HCT116 (cell line): Measurements from ENCODE around the gene CLRN3. TPM values are rescaled to one million over a fixed set of nuclear protein-coding genes. Genes with fewer than 3 reads are reported as not detected.

Experiments used
- ATAC-seq: fragments of 200-7000 bp; cut with Tn5 transposase; 2 replicates; pipeline ENCODE4 v1.9.1; 2020; ENCODE audit warnings: mild to moderate bottlenecking, moderate library complexity
- BruUV-seq: library from RNA; stranded (reverse); fragments of 400-500 nt; replicated peaks from 2 replicates; lab custom pipeline; 2021; lab: Mats Ljungman, UMichigan
- CTCF ChIA-PET: fragments of 300-600 bp; sonication (Branson Sonifier 250); formaldehyde crosslinking; loops from one replicate; lab custom pipeline; 2021; ENCODE audit warnings: antibody characterized with exemption; lab: Charles Lee
- POLR2A ChIA-PET: fragments of 300-600, 350-600 bp; sonication (Branson Sonifier 250); formaldehyde crosslinking; loops from one replicate; lab custom pipeline; 2021; ENCODE audit warnings: antibody characterized with exemption; lab: Charles Lee
- RAD21 ChIA-PET, 2 experiments: fragments of 300-600 bp; sonication (Branson Sonifier 250); formaldehyde crosslinking; loops; one replicate each; lab custom pipeline; 2023; ENCODE audit warnings: low total read pairs in 2 of 2; ENCODE audit not compliant: uncharacterized antibody in 2 of 2, unreplicated experiment in 2 of 2, low non-redundant PET in 1 of 2; lab: Charles Lee
- DNase-seq: peaks from one replicate; pipeline ENCODE4 v3.0.0-alpha.2; 2010; ENCODE audit warnings: low read depth, low spot score
- H2AFZ ChIP-seq: fragments of 200-600 bp; shearing (Covaris generic), sonication (generic); 2 replicates; pipeline ENCODE4 v1.6.1; 2017; ENCODE audit warnings: low read depth, mixed run types, mixed read lengths, antibody characterized with exemption, low read length; ENCODE audit not compliant: poor library complexity, severe bottlenecking
- H3K27ac ChIP-seq: 2 replicates; pipeline ENCODE4 v1.5.1; 2012; ENCODE audit warnings: low read depth, low read length
- H3K27me3 ChIP-seq: fragments of 200-600 bp; sonication (generic); 2 replicates; pipeline ENCODE4 v1.6.1; 2016; ENCODE audit warnings: mixed run types, low read length, mixed read lengths; ENCODE audit not compliant: insufficient read depth
- H3K36me3 ChIP-seq, 2 experiments: fragments of 200-500 bp in 1 of 2; fragments of 200-600 bp in 1 of 2; sonication (Bioruptor generic) in 1 of 2; sonication (generic) in 1 of 2; 2 replicates each; pipeline versions ENCODE4 v1.5.1 to v1.6.1; 2014 to 2016; ENCODE audit warnings: low read length in 2 of 2, inconsistent platforms in 1 of 2, mixed read lengths in 1 of 2, mixed run types in 1 of 2; ENCODE audit not compliant: insufficient read depth in 2 of 2, control insufficient read depth in 1 of 2
- H3K4me1 ChIP-seq, 2 experiments: fragments of 200-600 bp in 1 of 2; sonication (generic) in 1 of 2; 2 replicates each; pipeline versions ENCODE4 v1.5.1 to v1.6.1; 2012 to 2017; ENCODE audit warnings: low read length in 2 of 2, inconsistent platforms in 1 of 2, mild to moderate bottlenecking in 1 of 2, mixed read lengths in 1 of 2, mixed run types in 1 of 2, moderate library complexity in 1 of 2; ENCODE audit not compliant: insufficient read depth in 2 of 2, control insufficient read depth in 1 of 2
- H3K4me2 ChIP-seq: fragments of 200-600 bp; sonication (generic); 2 replicates; pipeline ENCODE4 v1.6.1; 2017; ENCODE audit warnings: mixed run types, low read length, mixed read lengths
- H3K4me3 ChIP-seq, 2 experiments: fragments of 200-600 bp in 1 of 2; sonication (generic) in 1 of 2; replicated peaks in 1 of 2; 2 replicates each; pipeline ENCODE4 v1.5.1; 2011 to 2016; ENCODE audit warnings: low read length in 2 of 2, control low read depth in 1 of 2, low read depth in 1 of 2, mild to moderate bottlenecking in 1 of 2, mixed read lengths in 1 of 2, mixed run types in 1 of 2
- H3K79me2 ChIP-seq: fragments of 200-600 bp; sonication (generic); 2 replicates; pipeline ENCODE4 v1.6.1; 2017; ENCODE audit warnings: mild to moderate bottlenecking, mixed run types, low read length, moderate library complexity, mixed read lengths; ENCODE audit not compliant: insufficient read depth
- H3K9ac ChIP-seq: fragments of 200-600 bp; sonication (generic); 2 replicates; pipeline ENCODE4 v1.6.1; 2016; ENCODE audit warnings: low read length, mixed read lengths
- H3K9me2 ChIP-seq: fragments of 200-600 bp; sonication (generic), shearing (Covaris generic); 2 replicates; pipeline ENCODE4 v1.6.1; 2017; ENCODE audit warnings: mixed run types, mild to moderate bottlenecking, moderate library complexity; ENCODE audit not compliant: insufficient read depth
- H3K9me3 ChIP-seq, 2 experiments: fragments of 200-500 bp in 1 of 2; fragments of 200-600 bp in 1 of 2; sonication (Bioruptor generic) in 1 of 2; sonication (generic) in 1 of 2; 2 replicates each; pipeline ENCODE4 v1.6.1; 2014 to 2017; ENCODE audit warnings: low read length in 2 of 2, mixed read lengths in 2 of 2, inconsistent platforms in 1 of 2, low read depth in 1 of 2, mild to moderate bottlenecking in 1 of 2, mixed run types in 1 of 2, moderate library complexity in 1 of 2; ENCODE audit not compliant: control insufficient read depth in 1 of 2, insufficient read depth in 1 of 2
- H4K20me1 ChIP-seq: fragments of 200-600 bp; sonication (generic), shearing (Covaris generic); 2 replicates; pipeline ENCODE4 v1.6.1; 2017; ENCODE audit warnings: mixed run types, mild to moderate bottlenecking, moderate library complexity; ENCODE audit not compliant: insufficient read depth
- CBX3 ChIP-seq: IDR thresholded peaks from 2 replicates; pipeline ENCODE4 v1.6.1; 2012; ENCODE audit warnings: low read depth
- EGR1 ChIP-seq: IDR thresholded peaks from 2 replicates; pipeline ENCODE4 v1.6.1; 2012; ENCODE audit warnings: low read depth
- FOSL1 ChIP-seq: IDR thresholded peaks from 2 replicates; pipeline ENCODE4 v1.6.1; 2012; ENCODE audit warnings: low read depth
- JUND ChIP-seq: IDR thresholded peaks from 2 replicates; pipeline ENCODE4 v1.6.1; 2012
- POLR2A ChIP-seq: IDR thresholded peaks from 2 replicates; pipeline ENCODE4 v1.7.0; 2011; ENCODE audit warnings: borderline replicate concordance; ENCODE audit not compliant: insufficient read depth, insufficient read length; ENCODE audit errors: extremely low read depth
- POLR2AphosphoS5 ChIP-seq: IDR thresholded peaks from 2 replicates; pipeline ENCODE4 v1.6.1; 2011; ENCODE audit warnings: mild to moderate bottlenecking, low read depth, low read length, moderate library complexity
- SIN3A ChIP-seq: IDR thresholded peaks from 2 replicates; pipeline ENCODE4 v1.6.1; 2012; ENCODE audit warnings: low read depth
- SP1 ChIP-seq: IDR thresholded peaks from 2 replicates; pipeline ENCODE4 v1.6.1; 2012; ENCODE audit warnings: low read depth
- TCF7L2 ChIP-seq: IDR thresholded peaks from 2 replicates; pipeline ENCODE4 v1.7.0; 2011; ENCODE audit warnings: borderline replicate concordance, inconsistent platforms; ENCODE audit not compliant: insufficient read depth, insufficient read length; ENCODE audit errors: extremely low read depth
- YY1 ChIP-seq: IDR thresholded peaks from 2 replicates; pipeline ENCODE4 v1.6.1; 2011; ENCODE audit warnings: low read length, low read depth, moderate library complexity, mild to moderate bottlenecking; ENCODE audit not compliant: insufficient replicate concordance; ENCODE audit errors: extremely low read depth
- ZFX ChIP-seq: fragments of 450-650 bp; IDR thresholded peaks from 2 replicates; pipeline ENCODE4 v1.6.1; 2017
- ZNF274 ChIP-seq: fragments of 200-500 bp; sonication (Bioruptor generic); IDR thresholded peaks from 2 replicates; pipeline ENCODE4 v1.6.1; 2014; ENCODE audit warnings: mild to moderate bottlenecking, low read depth, low read length, inconsistent platforms
- intact Hi-C: fragments of 100-400 bp; cut with micrococcal nuclease; formaldehyde crosslinking; loops from 2 replicates; pipeline ENCODE4 v1.10.0; 2022
- total RNA-seq: library from RNA; stranded (reverse); gene quantifications from one replicate; pipeline ENCODE4 v1.2.1, GENCODE V29; 2021; ENCODE audit not compliant: unreplicated experiment
- TF ChIP-seq, protein P1 (sequence below): IDR thresholded peaks from 2 replicates; pipeline ENCODE4 v1.6.1; 2012
- TF ChIP-seq, protein P2 (sequence below): IDR thresholded peaks from 2 replicates; pipeline ENCODE4 v1.6.1; 2012
- TF ChIP-seq, protein P3 (sequence below): IDR thresholded peaks from 2 replicates; pipeline ENCODE4 v1.6.1; 2011; ENCODE audit warnings: mild to moderate bottlenecking, low read length, moderate library complexity; ENCODE audit not compliant: insufficient replicate concordance; ENCODE audit errors: extremely low read depth

Gene CLRN3
- total RNA-seq, 1 experiment from 2014 or later = 0.39 TPM

DNA sequence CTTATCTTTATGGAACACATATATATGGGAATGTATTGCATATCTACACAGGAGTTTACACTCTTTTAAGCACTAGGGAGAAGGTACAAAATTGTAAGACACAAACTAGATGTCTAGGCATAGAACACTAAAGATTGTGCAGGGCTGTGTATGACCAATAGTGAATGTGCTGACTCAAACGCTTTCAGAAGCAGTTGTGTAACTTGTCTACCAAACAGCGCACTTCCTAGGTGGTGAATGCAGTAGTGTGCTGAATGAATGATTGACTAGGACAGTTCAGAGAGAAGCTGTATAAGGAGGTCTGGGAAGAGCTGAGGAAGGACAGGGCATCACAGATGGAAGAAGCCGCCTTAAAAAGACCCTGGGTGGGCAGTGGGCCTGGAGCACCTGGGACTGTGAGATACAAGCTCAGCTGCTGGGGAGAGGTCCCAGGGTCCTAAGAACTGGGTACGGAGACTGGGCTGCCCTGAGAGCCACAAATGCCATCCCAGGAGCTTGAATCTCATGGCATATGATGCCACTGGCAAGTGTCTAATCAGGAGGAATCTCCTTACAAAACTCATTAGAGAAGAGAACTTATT is 14.2 kb downstream of the CLRN3 start:
- TF ChIP-seq SIN3A = no peak
- no peak for TF ChIP-seq JUND
- no peak for TF ChIP-seq SP1
- TF ChIP-seq, protein P1, sequence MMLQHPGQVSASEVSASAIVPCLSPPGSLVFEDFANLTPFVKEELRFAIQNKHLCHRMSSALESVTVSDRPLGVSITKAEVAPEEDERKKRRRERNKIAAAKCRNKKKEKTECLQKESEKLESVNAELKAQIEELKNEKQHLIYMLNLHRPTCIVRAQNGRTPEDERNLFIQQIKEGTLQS = no peak
- TF ChIP-seq POLR2AphosphoS5 = no peak
- no peak for TF ChIP-seq CBX3
- TF ChIP-seq POLR2A = no peak
- TF ChIP-seq YY1 = no peak
- no peak for TF ChIP-seq ZFX
- no peak for TF ChIP-seq FOSL1
- TF ChIP-seq EGR1 = no peak
- TF ChIP-seq, protein P2, sequence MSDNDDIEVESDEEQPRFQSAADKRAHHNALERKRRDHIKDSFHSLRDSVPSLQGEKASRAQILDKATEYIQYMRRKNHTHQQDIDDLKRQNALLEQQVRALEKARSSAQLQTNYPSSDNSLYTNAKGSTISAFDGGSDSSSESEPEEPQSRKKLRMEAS = no peak
- TF ChIP-seq, protein P3, sequence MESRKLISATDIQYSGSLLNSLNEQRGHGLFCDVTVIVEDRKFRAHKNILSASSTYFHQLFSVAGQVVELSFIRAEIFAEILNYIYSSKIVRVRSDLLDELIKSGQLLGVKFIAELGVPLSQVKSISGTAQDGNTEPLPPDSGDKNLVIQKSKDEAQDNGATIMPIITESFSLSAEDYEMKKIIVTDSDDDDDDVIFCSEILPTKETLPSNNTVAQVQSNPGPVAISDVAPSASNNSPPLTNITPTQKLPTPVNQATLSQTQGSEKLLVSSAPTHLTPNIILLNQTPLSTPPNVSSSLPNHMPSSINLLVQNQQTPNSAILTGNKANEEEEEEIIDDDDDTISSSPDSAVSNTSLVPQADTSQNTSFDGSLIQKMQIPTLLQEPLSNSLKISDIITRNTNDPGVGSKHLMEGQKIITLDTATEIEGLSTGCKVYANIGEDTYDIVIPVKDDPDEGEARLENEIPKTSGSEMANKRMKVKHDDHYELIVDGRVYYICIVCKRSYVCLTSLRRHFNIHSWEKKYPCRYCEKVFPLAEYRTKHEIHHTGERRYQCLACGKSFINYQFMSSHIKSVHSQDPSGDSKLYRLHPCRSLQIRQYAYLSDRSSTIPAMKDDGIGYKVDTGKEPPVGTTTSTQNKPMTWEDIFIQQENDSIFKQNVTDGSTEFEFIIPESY = no peak
- TF ChIP-seq ZNF274 = no peak
- no peak for TF ChIP-seq TCF7L2
- TF ChIP-seq, all 23 proteins: peak for 0
- ChIA-PET RAD21 (no interaction called here), POLR2A (no interaction called here), CTCF (interaction anchor here (1.0 to 1.3 kb wide), 2 partner anchors 24 to 133 kb away, joined by 3 to 6 read pairs; no protein-coding TSS in a partner anchor)
- H3K4me2 ChIP-seq = no peak overlapping the region
- no peaks in the 10 kb centered on the region for H3K36me3 ChIP-seq
- no peaks in the 10 kb centered on the region for H3K9me3 ChIP-seq
- H3K9me2 ChIP-seq = no peaks in the 10 kb centered on the region
- no peak overlapping the region for H3K27ac ChIP-seq
- intact Hi-C loops = no loop called here
- peaks cover 18% of the 10 kb centered on the region; the same call in 1 of the 2 replicates for H3K27me3 ChIP-seq
- H4K20me1 ChIP-seq = no peaks in the 10 kb centered on the region
- no peak overlapping the region for H2AFZ ChIP-seq
- no peak for DNase-seq
- no peaks in the 10 kb centered on the region for H3K79me2 ChIP-seq
- no peak overlapping the region for H3K4me3 ChIP-seq
- H3K9ac ChIP-seq = no peak overlapping the region
- no peaks in the 10 kb centered on the region for H3K4me1 ChIP-seq
- no peak for ATAC-seq
- no TSS peak for BruUV-seq
